ENCODE results near the gene GNG5.

GRCh38 chr1:84505493-84506001, 834 bp downstream of the GNG5 start:
- TF ChIP-seq POLR2AphosphoS5 (IDR thresholded peaks at IDR 0.05; ENCODE audit: low read depth, low read length): no peak; the same call in 1 of the 2 replicates
- no peak; the same call in 1 of the 2 replicates for TF ChIP-seq POLR2A (IDR thresholded peaks at IDR 0.05; ENCODE audit: low read depth, low read length)
- no peak for TF ChIP-seq TAF1 (IDR thresholded peaks at IDR 0.05; ENCODE audit: borderline replicate concordance, low read depth, low read length)
